ENCODE data around the gene RIMBP2.

GRCh38 chr12:130421896-130422295 lies 294.2 kb downstream of the RIMBP2 start:
- TF ChIP-seq CTCF (IDR thresholded peaks at IDR 0.05) (no peak), POLR2A (IDR thresholded peaks at IDR 0.05; ENCODE audit: low read depth) (no peak), POLR2AphosphoS5 (IDR thresholded peaks at IDR 0.05) (no peak)
